ENCODE measurements around the gene EIF4A3. TPM values are rescaled to one million over a fixed set of nuclear protein-coding genes. Genes with fewer than 3 reads are reported as not detected.

The EIF4A3 gene
- polyA plus RNA-seq, 1 of the 3 experiments (the other 2 are of a cell fraction): 335 TPM

DNA sequence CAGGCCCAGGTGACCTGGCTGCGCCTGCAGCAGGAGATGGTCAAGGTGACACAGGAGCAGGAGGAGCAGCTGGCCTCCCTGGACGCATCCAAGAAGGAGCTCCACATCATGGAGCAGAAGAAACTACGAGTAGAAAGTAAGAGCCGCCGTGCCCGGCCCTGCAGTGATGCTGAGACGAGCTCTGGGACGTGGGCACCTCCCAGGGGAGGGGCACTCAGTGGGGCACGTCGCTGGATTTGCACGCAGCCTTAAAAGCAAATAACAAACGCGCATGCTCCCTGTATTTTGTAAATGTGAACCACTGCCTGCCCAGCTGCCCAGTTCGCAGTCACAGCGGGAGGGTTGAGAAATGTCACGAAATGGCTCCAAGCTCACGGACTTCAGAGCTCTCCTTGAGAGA is 60.8 kb downstream of the EIF4A3 start:
- Histone ChIP-seq H3K27me3 (ENCODE audit: insufficient read depth) (no peaks in the 10 kb centered on the region), H4K20me1 (ENCODE audit: insufficient read depth) (no peaks in the 10 kb centered on the region), H3K9me3 (no peaks in the 10 kb centered on the region), H3K4me2 (no peak overlapping the region), H3K36me3 (replicated peaks in 1 of 2; ENCODE audit: control insufficient read depth in 1 of 2, insufficient read depth in 2 of 2, low read length in 1 of 2) (no peaks in the 10 kb centered on the region), H3K9ac (no peak overlapping the region), H3F3A (replicated peaks; ENCODE audit: insufficient read depth) (no peaks in the 10 kb centered on the region), H3K79me2 (ENCODE audit: insufficient read depth) (no peaks in the 10 kb centered on the region), H3K4me3 (ENCODE audit: low read depth in 2 of 2, low read length in 1 of 2) (no peak overlapping the region), H3K27ac (ENCODE audit: low read depth in 2 of 2, low read length in 1 of 2) (no peak overlapping the region), H3K4me1 (ENCODE audit: control insufficient read depth in 1 of 2, insufficient read depth in 2 of 2, low read depth in 1 of 2, low read length in 1 of 2) (peaks cover 0 to 8% of the 10 kb centered on the region in 2 experiments; a peak in 1 of 4 replicates), H3K9me2 (no peaks in the 10 kb centered on the region), H2AFZ (ENCODE audit: low read depth) (no peak overlapping the region)
- CTCF ChIA-PET: interaction anchor here (0.9 to 1.7 kb wide), 3 partner anchors 15 to 81 kb away, joined by 3 to 14 read pairs (median 4); partner anchors contain the start of gene GAA
- DNase-seq: no peak
- POLR2A ChIA-PET: no interaction called here
- TF ChIP-seq NFIC (IDR thresholded peaks at IDR 0.05; ENCODE audit: borderline replicate concordance) (no peak), POLR2AphosphoS5 (IDR thresholded peaks at IDR 0.05; ENCODE audit: low read depth, low read length) (no peak), JUND (IDR thresholded peaks at IDR 0.05) (no peak), NRF1 (IDR thresholded peaks at IDR 0.05; ENCODE audit: low read depth, low read length) (no peak)
- 91% methylated on average over 17 of the region's 17 CpGs for WGBS (ENCODE audit: low lambda C conversion rate)

GRCh38 chr17:80084773-80085172 is 62.2 kb downstream of the EIF4A3 start:
- ChIA-PET CTCF (interaction anchor here (1.6 to 4.7 kb wide), 3 partner anchors 9 to 17 kb away, joined by 14 to 86 read pairs (median 36); partner anchors contain the start of gene GAA), POLR2A (interaction anchor here (1.2 kb wide), 1 partner anchor 17 kb away, joined by 5 read pairs; the partner anchor contains the start of gene GAA)
- peaks cover 0 to 6% of the 10 kb centered on the region in 2 experiments; a peak in 1 of 4 replicates for H3K4me1 ChIP-seq (ENCODE audit: control insufficient read depth in 1 of 2, insufficient read depth in 2 of 2, low read depth in 1 of 2, low read length in 1 of 2)
- no peaks in the 10 kb centered on the region for H3K9me2 ChIP-seq
- H3K27me3 ChIP-seq (ENCODE audit: insufficient read depth): no peaks in the 10 kb centered on the region
- H2AFZ ChIP-seq (ENCODE audit: low read depth): no peak overlapping the region
- no peaks in the 10 kb centered on the region for H3K36me3 ChIP-seq (replicated peaks in 1 of 2; ENCODE audit: control insufficient read depth in 1 of 2, insufficient read depth in 2 of 2, low read length in 1 of 2)
- no peak overlapping the region for H3K27ac ChIP-seq (ENCODE audit: low read depth in 2 of 2, low read length in 1 of 2)
- H3K9me3 ChIP-seq: no peaks in the 10 kb centered on the region
- no peaks in the 10 kb centered on the region for H3F3A ChIP-seq (replicated peaks; ENCODE audit: insufficient read depth)
- no peak overlapping the region for H3K9ac ChIP-seq
- no peaks in the 10 kb centered on the region for H4K20me1 ChIP-seq (ENCODE audit: insufficient read depth)
- TF ChIP-seq, protein P1, sequence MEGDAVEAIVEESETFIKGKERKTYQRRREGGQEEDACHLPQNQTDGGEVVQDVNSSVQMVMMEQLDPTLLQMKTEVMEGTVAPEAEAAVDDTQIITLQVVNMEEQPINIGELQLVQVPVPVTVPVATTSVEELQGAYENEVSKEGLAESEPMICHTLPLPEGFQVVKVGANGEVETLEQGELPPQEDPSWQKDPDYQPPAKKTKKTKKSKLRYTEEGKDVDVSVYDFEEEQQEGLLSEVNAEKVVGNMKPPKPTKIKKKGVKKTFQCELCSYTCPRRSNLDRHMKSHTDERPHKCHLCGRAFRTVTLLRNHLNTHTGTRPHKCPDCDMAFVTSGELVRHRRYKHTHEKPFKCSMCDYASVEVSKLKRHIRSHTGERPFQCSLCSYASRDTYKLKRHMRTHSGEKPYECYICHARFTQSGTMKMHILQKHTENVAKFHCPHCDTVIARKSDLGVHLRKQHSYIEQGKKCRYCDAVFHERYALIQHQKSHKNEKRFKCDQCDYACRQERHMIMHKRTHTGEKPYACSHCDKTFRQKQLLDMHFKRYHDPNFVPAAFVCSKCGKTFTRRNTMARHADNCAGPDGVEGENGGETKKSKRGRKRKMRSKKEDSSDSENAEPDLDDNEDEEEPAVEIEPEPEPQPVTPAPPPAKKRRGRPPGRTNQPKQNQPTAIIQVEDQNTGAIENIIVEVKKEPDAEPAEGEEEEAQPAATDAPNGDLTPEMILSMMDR (IDR thresholded peaks at IDR 0.05): no peak
- TF ChIP-seq, protein P2, sequence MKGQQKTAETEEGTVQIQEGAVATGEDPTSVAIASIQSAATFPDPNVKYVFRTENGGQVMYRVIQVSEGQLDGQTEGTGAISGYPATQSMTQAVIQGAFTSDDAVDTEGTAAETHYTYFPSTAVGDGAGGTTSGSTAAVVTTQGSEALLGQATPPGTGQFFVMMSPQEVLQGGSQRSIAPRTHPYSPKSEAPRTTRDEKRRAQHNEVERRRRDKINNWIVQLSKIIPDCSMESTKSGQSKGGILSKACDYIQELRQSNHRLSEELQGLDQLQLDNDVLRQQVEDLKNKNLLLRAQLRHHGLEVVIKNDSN (IDR thresholded peaks at IDR 0.05; ENCODE audit: borderline replicate concordance, low read depth): no peak
- no peak for TF ChIP-seq USF2 (IDR thresholded peaks at IDR 0.05; ENCODE audit: borderline replicate concordance, low read depth, low read length)
- no peak for TF ChIP-seq ELF1 (IDR thresholded peaks at IDR 0.05)
- no peak for TF ChIP-seq TCF12 (IDR thresholded peaks at IDR 0.05)
- TF ChIP-seq, protein P3, sequence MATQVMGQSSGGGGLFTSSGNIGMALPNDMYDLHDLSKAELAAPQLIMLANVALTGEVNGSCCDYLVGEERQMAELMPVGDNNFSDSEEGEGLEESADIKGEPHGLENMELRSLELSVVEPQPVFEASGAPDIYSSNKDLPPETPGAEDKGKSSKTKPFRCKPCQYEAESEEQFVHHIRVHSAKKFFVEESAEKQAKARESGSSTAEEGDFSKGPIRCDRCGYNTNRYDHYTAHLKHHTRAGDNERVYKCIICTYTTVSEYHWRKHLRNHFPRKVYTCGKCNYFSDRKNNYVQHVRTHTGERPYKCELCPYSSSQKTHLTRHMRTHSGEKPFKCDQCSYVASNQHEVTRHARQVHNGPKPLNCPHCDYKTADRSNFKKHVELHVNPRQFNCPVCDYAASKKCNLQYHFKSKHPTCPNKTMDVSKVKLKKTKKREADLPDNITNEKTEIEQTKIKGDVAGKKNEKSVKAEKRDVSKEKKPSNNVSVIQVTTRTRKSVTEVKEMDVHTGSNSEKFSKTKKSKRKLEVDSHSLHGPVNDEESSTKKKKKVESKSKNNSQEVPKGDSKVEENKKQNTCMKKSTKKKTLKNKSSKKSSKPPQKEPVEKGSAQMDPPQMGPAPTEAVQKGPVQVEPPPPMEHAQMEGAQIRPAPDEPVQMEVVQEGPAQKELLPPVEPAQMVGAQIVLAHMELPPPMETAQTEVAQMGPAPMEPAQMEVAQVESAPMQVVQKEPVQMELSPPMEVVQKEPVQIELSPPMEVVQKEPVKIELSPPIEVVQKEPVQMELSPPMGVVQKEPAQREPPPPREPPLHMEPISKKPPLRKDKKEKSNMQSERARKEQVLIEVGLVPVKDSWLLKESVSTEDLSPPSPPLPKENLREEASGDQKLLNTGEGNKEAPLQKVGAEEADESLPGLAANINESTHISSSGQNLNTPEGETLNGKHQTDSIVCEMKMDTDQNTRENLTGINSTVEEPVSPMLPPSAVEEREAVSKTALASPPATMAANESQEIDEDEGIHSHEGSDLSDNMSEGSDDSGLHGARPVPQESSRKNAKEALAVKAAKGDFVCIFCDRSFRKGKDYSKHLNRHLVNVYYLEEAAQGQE (IDR thresholded peaks at IDR 0.05; ENCODE audit: low read depth, low read length): no peak
- H3K4me2 ChIP-seq: no peak overlapping the region
- H3K79me2 ChIP-seq (ENCODE audit: insufficient read depth): no peaks in the 10 kb centered on the region
- H3K4me3 ChIP-seq (ENCODE audit: low read depth in 2 of 2, low read length in 1 of 2): no peak overlapping the region
- DNase-seq: no peak
- WGBS (ENCODE audit: low lambda C conversion rate): 94% methylated on average over 12 of the region's 15 CpGs

Small RNA genes within 50 kb of the gene (small RNA-seq; reads per million reads assigned to genes)
- 0 reads per million in 7 experiments for gene AC087741.2
- 0 reads per million in 7 experiments for gene MIR1268B

Other genes starting within 250 kb of the EIF4A3 start
- gene TBC1D16, start 111.3 kb downstream of the EIF4A3 start, polyA plus RNA-seq (2012; rRNA removed): 14.5 and 15.3 TPM in 2 replicates
- gene CCDC40, start 110.5 kb downstream of the EIF4A3 start, polyA plus RNA-seq (2012; rRNA removed): 17.3 and 21.6 TPM in 2 replicates
- 19.5 and 27.3 TPM in 2 replicates for gene GAA, start 45.5 kb downstream of the EIF4A3 start, polyA plus RNA-seq (2012; rRNA removed)
- 0.05 TPM in 1 of 2 replicates, not detected in the other for gene CARD14, start 22.9 kb upstream of the EIF4A3 start, polyA plus RNA-seq (2012; rRNA removed)
- gene SGSH, start 73.2 kb upstream of the EIF4A3 start, polyA plus RNA-seq (2012; rRNA removed): 96.5 and 161 TPM in 2 replicates
- gene SLC26A11, start 73.3 kb upstream of the EIF4A3 start, polyA plus RNA-seq (2012; rRNA removed): 32.7 and 35.9 TPM in 2 replicates
- gene RNF213, start 113.7 kb upstream of the EIF4A3 start, polyA plus RNA-seq (2012; rRNA removed): 53.5 and 57.5 TPM in 2 replicates